Endodermal cell (in vitro differentiated cells): ENCODE data around the gene SLC29A4. TPM values are rescaled to one million over a fixed set of nuclear protein-coding genes. Genes with fewer than 3 reads are reported as not detected.
"Not testable (repeated sequence)": the region's sequence is repeated elsewhere in the genome, so short reads cannot be mapped to it uniquely, and the experiment has no call there.

Experiments used
- DNase-seq: peaks from one replicate; pipeline ENCODE4 v3.0.0-alpha.2; 2017
- H3K27ac ChIP-seq: 2 replicates; pipeline ENCODE4 v1.5.1; 2013; ENCODE audit warnings: mild to moderate bottlenecking, low read depth, low read length, moderate library complexity
- H3K27me3 ChIP-seq: 2 replicates; pipeline ENCODE4 v1.6.1; 2013; ENCODE audit warnings: mild to moderate bottlenecking, low read length, moderate library complexity; ENCODE audit not compliant: insufficient read depth, control insufficient read depth, poor library complexity, severe bottlenecking
- H3K36me3 ChIP-seq: 2 replicates; pipeline ENCODE4 v1.7.0; 2013; ENCODE audit warnings: mild to moderate bottlenecking, low read length, moderate library complexity; ENCODE audit not compliant: control insufficient read depth, insufficient read depth
- H3K4me1 ChIP-seq: one replicate; pipeline ENCODE4 v1.7.0; 2013; ENCODE audit warnings: low read length; ENCODE audit not compliant: control insufficient read depth, insufficient read depth
- H3K4me3 ChIP-seq: 2 replicates; pipeline ENCODE4 v1.5.1; 2013; ENCODE audit warnings: mild to moderate bottlenecking, low read length, moderate library complexity
- H3K9ac ChIP-seq: 2 replicates; pipeline ENCODE4 v1.6.1; 2013; ENCODE audit warnings: mild to moderate bottlenecking, low read length, moderate library complexity; ENCODE audit not compliant: poor library complexity, severe bottlenecking; ENCODE audit errors: extremely low read depth
- H3K9me3 ChIP-seq: 2 replicates; pipeline ENCODE4 v1.6.1; 2013; ENCODE audit warnings: mild to moderate bottlenecking, low read length, moderate library complexity; ENCODE audit not compliant: control insufficient read depth
- H3K27ac Mint-ChIP-seq: 2 replicates; pipeline ENCODE4 v1.8.0; 2020; ENCODE audit warnings: mixed read lengths
- H3K27me3 Mint-ChIP-seq: 2 replicates; pipeline ENCODE4 v1.8.0; 2021; ENCODE audit warnings: mild to moderate bottlenecking, mixed read lengths; ENCODE audit not compliant: insufficient read depth
- H3K36me3 Mint-ChIP-seq: 2 replicates; pipeline ENCODE4 v1.8.0; 2020; ENCODE audit warnings: low read depth, mixed read lengths
- H3K4me1 Mint-ChIP-seq: 2 replicates; pipeline ENCODE4 v1.8.0; 2020; ENCODE audit warnings: mixed read lengths
- H3K4me3 Mint-ChIP-seq: 2 replicates; pipeline ENCODE4 v1.8.0; 2020; ENCODE audit warnings: mild to moderate bottlenecking, moderate library complexity, mixed read lengths
- H3K9me3 Mint-ChIP-seq: 2 replicates; pipeline ENCODE4 v1.8.0; 2020; ENCODE audit warnings: mild to moderate bottlenecking, mixed read lengths
- CTCF ChIP-seq: fragments of 200-600 bp; sonication (generic); conservative IDR thresholded peaks from 2 replicates; pipeline ENCODE4 v1.5.0; 2021; ENCODE audit warnings: antibody characterized with exemption, mild to moderate bottlenecking
- WGBS, 2 experiments: methylation state at CpG; one replicate each; pipeline versions ENCODE4 v1.1.5 to v1.1.7; 2013; ENCODE audit warnings: missing lambda C conversion rate in 2 of 2, mixed read lengths in 1 of 2; ENCODE audit not compliant: insufficient coverage in 1 of 2, insufficient read length in 1 of 2; 5-methylcytosine and 5-hydroxymethylcytosine counted together
- total RNA-seq, 2 donors: library from RNA; stranded (reverse); fragmentation: NEBNext Ultra II Directional in 1 of 2; extraction: Animal tissue kit (Norgen Biotek cat#: 25700) in 1 of 2; gene quantifications; 2 replicates in 1 of 2; 3 replicates in 1 of 2; pipeline ENCODE4 v1.2.1, GENCODE V29; 2021

The SLC29A4 gene
- total RNA-seq, 2 donors from 2014 or later: 15.0 to 23.8 TPM

DNA sequence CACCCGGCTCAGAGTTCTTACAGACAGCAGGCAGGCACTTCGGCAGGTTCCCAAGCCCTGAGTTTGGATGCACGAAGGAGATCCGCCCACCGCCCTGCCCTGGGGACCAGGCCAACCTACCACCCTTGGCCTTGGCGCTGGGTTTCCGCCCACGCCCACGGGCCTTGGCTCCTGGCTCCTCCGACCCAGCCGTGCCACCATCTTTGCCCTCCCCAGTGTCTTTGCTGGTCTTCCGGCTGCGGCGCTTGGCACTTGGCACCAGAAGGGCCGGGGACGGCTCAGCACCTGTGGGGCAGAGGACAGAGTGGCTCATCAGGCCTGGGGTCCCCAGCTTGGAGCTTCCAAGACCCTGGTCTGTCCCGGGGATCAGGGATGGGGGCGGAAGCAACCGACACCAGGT is 32.1 kb downstream of the SLC29A4 start:
- Histone ChIP-seq H3K4me1 (no peaks in the 10 kb centered on the region), H3K9ac (no peak overlapping the region), H3K36me3 (peaks cover 47% of the 10 kb centered on the region), H3K9me3 (peaks cover 13% of the 10 kb centered on the region), H3K27ac (no peak overlapping the region), H3K27me3 (no peaks in the 10 kb centered on the region), H3K4me3 (no peak overlapping the region)
- H3K36me3 Mint-ChIP-seq: peaks cover 57% of the 10 kb centered on the region
- 96 to 97% methylated on average over 15 to 19 of the region's 19 CpGs for WGBS, 2 experiments
- H3K27me3 Mint-ChIP-seq: no peaks in the 10 kb centered on the region
- TF ChIP-seq CTCF: no peak
- H3K4me3 Mint-ChIP-seq: no peak overlapping the region
- peaks cover 19% of the 10 kb centered on the region for H3K9me3 Mint-ChIP-seq
- H3K27ac Mint-ChIP-seq: no peak overlapping the region
- peak; percentile 33 for DNase-seq
- no peaks in the 10 kb centered on the region for H3K4me1 Mint-ChIP-seq

GRCh38 chr7:5315761-5316160 is 33.0 kb downstream of the SLC29A4 start:
- Histone ChIP-seq H3K27me3 (no peaks in the 10 kb centered on the region), H3K36me3 (peaks cover 54% of the 10 kb centered on the region), H3K9ac (no peak overlapping the region), H3K4me1 (no peaks in the 10 kb centered on the region), H3K27ac (no peak overlapping the region), H3K4me3 (no peak overlapping the region), H3K9me3 (peaks cover 17% of the 10 kb centered on the region)
- TF ChIP-seq CTCF: no peak
- no peak overlapping the region for H3K27ac Mint-ChIP-seq
- WGBS, 2 experiments: 96 to 97% methylated on average over 3 to 14 of the region's 14 CpGs
- H3K4me1 Mint-ChIP-seq: no peaks in the 10 kb centered on the region
- H3K36me3 Mint-ChIP-seq: peaks cover 59% of the 10 kb centered on the region
- H3K9me3 Mint-ChIP-seq: peaks cover 21% of the 10 kb centered on the region
- no peaks in the 10 kb centered on the region for H3K27me3 Mint-ChIP-seq
- no peak overlapping the region for H3K4me3 Mint-ChIP-seq
- peak; percentile 20 for DNase-seq

- peaks cover 61% of the 10 kb centered on the region for H3K36me3 ChIP-seq
- H3K9me3 ChIP-seq: peaks cover 17% of the 10 kb centered on the region
- not testable (repeated sequence) for H3K27ac Mint-ChIP-seq, H3K27ac ChIP-seq, H3K27me3 ChIP-seq, DNase-seq, H3K4me1 ChIP-seq, H3K4me1 Mint-ChIP-seq, H3K27me3 Mint-ChIP-seq, H3K9ac ChIP-seq, H3K4me3 Mint-ChIP-seq, H3K4me3 ChIP-seq
- Mint-ChIP-seq H3K9me3 (peaks cover 21% of the 10 kb centered on the region), H3K36me3 (peaks cover 66% of the 10 kb centered on the region)
- WGBS, 2 experiments: 96 to 100% methylated on average over 1 to 5 of the region's 5 CpGs
Measured at GRCh38 chr7:5318613-5319012, 35.9 kb downstream of the SLC29A4 start.

GRCh38 chr7:5320391-5320790 is 37.6 kb downstream of the SLC29A4 start:
- H3K9me3 Mint-ChIP-seq: peaks cover 21% of the 10 kb centered on the region
- H3K4me3 Mint-ChIP-seq: no peak overlapping the region
- H3K27ac Mint-ChIP-seq: no peak overlapping the region
- Histone ChIP-seq H3K4me3 (no peak overlapping the region), H3K36me3 (peaks cover 72% of the 10 kb centered on the region), H3K27me3 (no peaks in the 10 kb centered on the region), H3K9me3 (peaks cover 17% of the 10 kb centered on the region), H3K27ac (no peak overlapping the region), H3K4me1 (no peaks in the 10 kb centered on the region), H3K9ac (no peak overlapping the region)
- DNase-seq: peak; percentile 45
- TF ChIP-seq CTCF: no peak
- H3K27me3 Mint-ChIP-seq: no peaks in the 10 kb centered on the region
- 94 to 100% methylated on average over 7 to 13 of the region's 13 CpGs for WGBS, 2 experiments
- peaks cover 72% of the 10 kb centered on the region for H3K36me3 Mint-ChIP-seq
- H3K4me1 Mint-ChIP-seq: no peaks in the 10 kb centered on the region
